Measurements from ENCODE around the gene P3H3.

P3H3 gene

GRCh38 chr12:6842075-6842474, 13.9 kb downstream of the P3H3 start:
- no peak for DNase-seq (ENCODE audit: low read depth, low spot score)
- H3K27ac ChIP-seq: no peak overlapping the region

- no peak for DNase-seq (ENCODE audit: low read depth, low spot score)
Measured at GRCh38 chr12:6843118-6843902, 15.1 kb downstream of the P3H3 start.

GRCh38 chr12:6845395-6845794, 17.2 kb downstream of the P3H3 start:
- no peak overlapping the region for H3K27ac ChIP-seq
- DNase-seq (ENCODE audit: low read depth, low spot score): no peak

More at GRCh38 chr12:6843118-6843902, 15.1 kb downstream of the P3H3 start:
- H3K27ac ChIP-seq: no peak overlapping the region

DNA sequence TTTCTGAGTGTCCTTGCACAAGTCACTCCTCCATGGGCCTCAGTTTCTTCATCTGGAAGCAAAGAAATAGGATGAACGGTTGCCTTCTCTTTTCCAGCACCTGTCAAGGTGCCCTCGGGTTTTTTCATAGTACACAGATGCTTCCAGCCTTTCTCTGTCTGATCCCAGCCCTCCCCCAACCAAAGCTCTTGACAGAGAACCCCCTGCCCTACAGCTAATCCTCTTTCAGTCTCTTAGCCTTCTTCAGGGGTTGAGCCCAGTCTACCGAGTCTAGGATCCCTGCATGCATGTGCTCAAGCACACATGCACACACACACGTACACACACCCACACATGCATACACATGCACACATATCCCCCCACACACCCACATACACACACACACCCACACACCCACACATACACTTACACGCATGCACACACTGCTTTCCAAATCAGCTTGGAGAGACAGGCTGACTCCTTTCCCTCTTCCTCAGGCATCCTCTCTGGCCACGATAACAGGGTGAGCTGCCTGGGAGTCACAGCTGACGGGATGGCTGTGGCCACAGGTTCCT, 18.2 kb downstream of the P3H3 start:
- no peak for DNase-seq (ENCODE audit: low read depth, low spot score)
- H3K27ac ChIP-seq: no peak overlapping the region

- H3K27ac ChIP-seq: no peak overlapping the region
Measured at GRCh38 chr12:6847676-6848075, 19.5 kb downstream of the P3H3 start.

GRCh38 chr12:6849427-6849826, 21.2 kb downstream of the P3H3 start:
- DNase-seq (ENCODE audit: low read depth, low spot score): no peak
- no peak overlapping the region for H3K27ac ChIP-seq

More at GRCh38 chr12:6847676-6848075, 19.5 kb downstream of the P3H3 start:
- no peak for DNase-seq (ENCODE audit: low read depth, low spot score)

DNA sequence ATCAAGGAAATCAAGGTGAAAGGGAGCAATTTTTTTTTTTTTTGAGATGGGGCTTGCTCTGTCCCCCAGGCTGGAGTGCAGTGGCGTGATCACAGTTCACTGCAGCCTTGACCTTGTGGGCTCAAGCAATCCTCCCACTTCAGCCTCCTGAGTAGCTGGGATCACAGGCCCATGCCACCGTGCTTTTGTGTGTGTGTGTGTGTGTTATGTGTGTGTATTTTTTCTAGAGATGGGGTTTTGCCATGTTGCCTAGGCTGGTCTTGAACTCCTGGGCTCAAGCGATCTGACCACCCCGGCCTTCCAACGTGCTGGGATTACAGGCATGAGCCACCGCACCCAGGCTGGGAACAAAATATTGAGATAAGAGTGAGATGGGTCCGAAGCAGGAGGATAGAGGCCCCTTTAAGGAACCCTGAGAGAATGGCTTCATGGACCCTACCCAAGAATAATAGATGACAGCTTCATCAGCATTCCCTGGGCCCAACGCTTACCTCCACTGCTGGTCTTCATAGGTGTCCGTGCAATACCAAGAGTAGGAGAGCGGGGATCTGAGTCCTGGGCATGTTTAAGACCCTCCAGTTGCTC, 21.9 kb downstream of the P3H3 start:
- no peak for DNase-seq (ENCODE audit: low read depth, low spot score)
- H3K27ac ChIP-seq: no peak overlapping the region

- DNase-seq (ENCODE audit: low read depth, low spot score): no peak
- no peak overlapping the region for H3K27ac ChIP-seq
Measured at GRCh38 chr12:6850796-6851152, 22.6 kb downstream of the P3H3 start.

GRCh38 chr12:6851153-6851920, 23.1 kb downstream of the P3H3 start, which contains the start of gene CDCA3:
Gene CDCA3 (minus strand): TSS chr12:6851286. CDS start chr12:6850952, 334 bp downstream.
- peak; percentile 97 for DNase-seq (ENCODE audit: low read depth, low spot score)
- H3K27ac ChIP-seq: peak within 1 kb of the TSS; percentile 66

DNA sequence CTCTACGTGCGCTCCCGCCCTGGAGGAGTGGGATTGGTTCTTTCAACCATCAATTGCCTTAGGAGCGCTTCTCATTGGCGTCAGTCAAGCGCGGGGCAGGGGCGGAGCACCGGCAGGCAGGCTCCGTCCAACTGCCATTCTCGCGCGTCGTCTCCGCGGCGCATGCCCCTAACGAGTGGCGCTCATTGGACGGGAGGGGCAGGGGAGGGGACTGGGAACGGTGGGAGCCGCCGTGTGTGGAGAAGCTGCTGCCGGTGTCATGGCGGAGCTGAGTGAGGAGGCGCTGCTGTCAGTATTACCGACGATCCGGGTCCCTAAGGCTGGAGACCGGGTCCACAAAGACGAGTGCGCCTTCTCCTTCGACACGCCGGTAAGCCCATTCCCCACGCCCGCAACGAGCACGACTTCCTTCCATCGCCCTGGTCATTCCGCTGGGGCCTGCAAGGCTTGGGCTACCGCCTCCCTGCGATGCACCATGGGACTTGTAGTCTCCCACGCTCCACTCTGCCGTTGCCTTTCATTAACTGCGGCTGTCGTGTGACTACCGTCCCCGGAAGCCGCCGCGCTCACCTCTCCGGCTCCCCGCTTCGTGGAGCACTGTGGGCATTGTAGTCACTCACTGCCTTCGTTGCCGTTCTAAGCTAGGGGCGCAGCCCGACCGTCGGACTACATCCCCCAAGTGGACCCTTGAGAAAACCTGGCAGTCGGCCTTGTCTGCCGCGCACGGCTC, 23.9 kb downstream of the P3H3 start, which contains the start of gene USP5:
TSS of gene USP5 (plus strand) at position 230 of the 730 bp plus-strand sequence. CDS start at position 260, 30 bp downstream.
- H3K27ac ChIP-seq: peak within 1 kb of the TSS; percentile 66
- peak; percentile 99 for DNase-seq (ENCODE audit: low read depth, low spot score)

- peak; percentile 62 for DNase-seq (ENCODE audit: low read depth, low spot score)
- peak overlapping the region; percentile 66 for H3K27ac ChIP-seq
Measured at GRCh38 chr12:6852651-6853354, 24.6 kb downstream of the P3H3 start.

DNA sequence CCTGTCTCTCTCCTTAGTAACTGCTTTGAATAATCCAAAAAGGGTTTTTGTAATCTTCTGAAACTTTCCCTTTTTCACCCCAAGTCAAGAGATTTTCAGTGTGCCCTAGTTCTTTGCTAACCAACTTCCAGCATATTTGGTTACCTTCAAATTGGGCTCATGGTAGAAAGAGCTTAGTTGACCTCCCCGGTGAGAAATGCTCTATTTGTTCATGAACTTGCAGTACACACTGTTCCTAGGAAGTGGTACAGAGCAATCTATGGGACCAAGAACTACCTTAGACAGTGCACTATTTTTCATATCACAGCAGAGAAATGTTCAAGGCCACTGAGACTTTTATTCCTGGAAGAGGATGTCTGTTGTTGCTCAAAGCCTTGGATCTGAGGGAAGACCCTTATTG, 25.4 kb downstream of the P3H3 start:
- no peak for DNase-seq (ENCODE audit: low read depth, low spot score)
- H3K27ac ChIP-seq: peak overlapping the region; percentile 66

GRCh38 chr12:6854036-6854435, 25.8 kb downstream of the P3H3 start:
- H3K27ac ChIP-seq: no peak overlapping the region
- no peak for DNase-seq (ENCODE audit: low read depth, low spot score)

DNA sequence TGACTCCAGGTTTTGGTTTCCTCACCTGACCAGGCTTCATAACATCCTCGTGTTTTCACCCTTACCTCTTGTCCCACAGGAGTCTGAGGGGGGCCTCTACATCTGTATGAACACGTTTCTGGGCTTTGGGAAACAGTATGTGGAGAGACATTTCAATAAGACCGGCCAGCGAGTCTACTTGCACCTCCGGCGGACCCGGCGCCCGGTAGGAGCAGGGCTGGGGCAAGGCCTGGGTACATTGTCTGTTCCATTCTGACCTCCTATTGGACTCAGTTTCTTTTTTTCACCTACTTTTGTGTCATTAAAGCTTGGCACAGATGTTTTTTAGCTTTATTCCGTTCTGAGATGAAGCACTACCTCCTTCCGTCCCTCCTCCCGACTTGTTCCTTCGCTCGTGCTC, 27.1 kb downstream of the P3H3 start:
- DNase-seq (ENCODE audit: low read depth, low spot score): no peak
- H3K27ac ChIP-seq: no peak overlapping the region

DNA sequence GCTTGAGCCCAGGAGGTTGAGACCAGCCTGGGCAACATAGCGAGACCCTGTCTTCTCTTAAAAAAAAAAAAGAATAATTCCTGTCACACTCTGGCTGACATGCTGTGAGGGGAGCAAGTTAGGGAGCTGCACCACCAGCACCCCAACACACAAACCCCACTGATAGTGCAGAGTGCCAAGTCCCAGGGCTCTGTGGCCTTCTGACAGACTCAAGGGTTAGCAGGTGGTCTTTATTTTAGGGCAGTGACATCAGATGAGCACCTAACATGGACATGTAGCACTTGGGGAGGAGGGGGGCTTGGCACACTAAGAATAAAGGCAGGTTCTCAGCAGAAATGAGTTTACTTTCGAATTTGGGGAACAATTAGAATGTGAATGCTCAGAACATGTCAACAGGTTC, 30.6 kb downstream of the P3H3 start:
- DNase-seq (ENCODE audit: low read depth, low spot score): no peak
- H3K27ac ChIP-seq: no peak overlapping the region

DNA sequence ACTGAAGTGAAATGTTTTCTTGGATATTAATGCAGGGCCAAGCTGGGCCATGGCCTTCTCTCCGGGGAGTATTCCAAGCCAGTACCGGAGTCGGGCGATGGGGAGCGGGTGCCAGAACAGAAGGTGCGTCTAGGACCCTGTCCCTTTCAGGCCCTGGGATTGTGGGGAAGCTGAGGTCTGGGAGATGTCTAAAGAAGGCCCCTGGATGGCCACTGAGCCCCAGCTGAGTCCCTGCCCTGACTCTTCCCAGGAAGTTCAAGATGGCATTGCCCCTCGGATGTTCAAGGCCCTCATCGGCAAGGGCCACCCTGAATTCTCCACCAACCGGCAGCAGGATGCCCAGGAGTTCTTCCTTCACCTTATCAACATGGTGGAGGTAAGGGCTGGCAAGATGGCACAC, 31.9 kb downstream of the P3H3 start:
- H3K27ac ChIP-seq: no peak overlapping the region
- no peak for DNase-seq (ENCODE audit: low read depth, low spot score)

DNA sequence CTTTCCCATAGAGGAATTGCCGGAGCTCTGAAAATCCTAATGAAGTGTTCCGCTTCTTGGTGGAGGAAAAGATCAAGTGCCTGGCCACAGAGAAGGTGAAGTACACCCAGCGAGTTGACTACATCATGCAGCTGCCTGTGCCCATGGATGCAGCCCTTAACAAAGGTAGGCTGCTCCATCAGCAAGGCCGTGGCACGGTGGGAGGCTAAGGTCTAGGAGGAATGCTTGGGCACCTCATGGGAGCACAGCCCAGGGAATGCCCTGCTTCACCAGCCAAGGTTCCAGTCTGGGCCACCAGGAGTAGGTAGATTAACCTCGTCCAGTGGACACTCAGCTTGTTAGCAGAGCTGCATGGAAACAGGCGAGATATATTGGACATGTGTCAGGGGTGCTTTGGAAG, 32.7 kb downstream of the P3H3 start:
- no peak overlapping the region for H3K27ac ChIP-seq
- no peak for DNase-seq (ENCODE audit: low read depth, low spot score)

DNA sequence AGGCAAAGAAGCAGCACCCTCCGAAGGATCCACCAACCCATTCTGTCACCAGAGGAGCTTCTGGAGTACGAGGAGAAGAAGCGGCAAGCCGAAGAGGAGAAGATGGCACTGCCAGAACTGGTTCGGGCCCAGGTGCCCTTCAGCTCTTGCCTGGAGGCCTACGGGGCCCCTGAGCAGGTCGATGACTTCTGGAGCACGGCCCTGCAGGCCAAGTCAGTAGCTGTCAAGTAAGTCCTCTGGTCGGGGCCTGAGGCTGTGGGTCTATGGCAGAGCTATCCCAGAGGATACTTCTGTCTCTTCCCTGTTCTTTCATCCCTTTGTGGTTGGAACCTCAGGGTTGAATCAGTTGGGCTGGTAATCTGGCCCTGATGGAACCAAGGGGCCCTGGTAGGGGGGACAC, 33.2 kb downstream of the P3H3 start:
- DNase-seq (ENCODE audit: low read depth, low spot score): no peak
- no peak overlapping the region for H3K27ac ChIP-seq

DNA sequence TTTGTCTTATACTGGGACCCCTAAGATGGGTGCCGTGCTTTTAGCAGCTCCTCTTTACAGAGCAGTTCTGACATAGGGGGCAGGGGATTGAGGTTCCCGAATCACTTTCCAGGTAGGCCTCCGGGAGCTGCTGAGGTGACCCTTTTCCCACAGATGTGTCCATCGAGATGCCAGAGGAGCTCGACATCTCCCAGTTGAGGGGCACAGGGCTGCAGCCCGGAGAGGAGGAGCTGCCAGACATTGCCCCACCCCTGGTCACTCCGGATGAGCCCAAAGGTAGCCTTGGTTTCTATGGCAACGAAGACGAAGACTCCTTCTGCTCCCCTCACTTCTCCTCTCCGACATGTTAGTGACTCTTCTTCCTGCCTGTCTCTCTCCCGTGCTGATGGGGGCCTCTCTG, 34.8 kb downstream of the P3H3 start:
- no peak overlapping the region for H3K27ac ChIP-seq
- DNase-seq (ENCODE audit: low read depth, low spot score): no peak
